ENCODE results near the gene APBB2.

DNA sequence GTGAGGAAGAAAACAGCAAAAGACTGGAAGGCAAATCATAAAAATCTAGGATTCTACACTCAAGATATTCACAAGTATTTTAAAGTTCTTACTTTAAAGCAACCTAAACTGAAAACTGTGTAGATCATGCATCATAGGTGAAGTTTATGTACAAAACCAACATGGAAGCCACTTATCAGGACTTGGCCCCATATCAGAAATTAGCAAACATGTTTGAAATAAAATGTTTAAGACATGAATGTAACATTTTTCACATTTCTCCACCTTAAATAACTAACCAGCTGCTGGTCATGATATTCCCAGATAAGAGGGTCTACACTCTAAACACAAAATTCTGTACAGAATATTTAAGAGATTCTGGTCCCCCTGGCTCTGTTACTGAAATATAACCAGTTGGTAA, 38.5 kb downstream of the APBB2 start:
- TF ChIP-seq GTF2F1 (IDR thresholded peaks at IDR 0.05; ENCODE audit: borderline replicate concordance, low read depth, low read length) = no peak
- TF ChIP-seq POLR2A (IDR thresholded peaks at IDR 0.05; ENCODE audit: control extremely low read depth in 1 of 2, low read depth in 2 of 2, low read length in 2 of 2) = no peak

Measured in H1 (cell line).